Measurements from ENCODE around the gene UBE2Z.

GRCh38 chr17:48908853-48909394 lies 717 bp downstream of the UBE2Z start:
- TF ChIP-seq CTCF (IDR thresholded peaks at IDR 0.05) (no peak), POLR2A (IDR thresholded peaks at IDR 0.05) (no peak)
